BLaER1 treated with 17β-estradiol and CSF1 and Interleukin-3, amounts not matched to agents 10 nM and 100 nM (cell line): Measurements from ENCODE around the gene DNAJB1.

Source experiments
- H3K27ac ChIP-seq, 11 experiments: shearing (Covaris generic); formaldehyde crosslinking; 2 replicates each; pipeline ENCODE4 v1.8.1; 2022
- H3K27me3 ChIP-seq, 11 experiments: shearing (Covaris generic); formaldehyde crosslinking; 2 replicates each; pipeline ENCODE4 v1.8.1; 2022
- H3K36me3 ChIP-seq, 11 experiments: shearing (Covaris generic); formaldehyde crosslinking; 2 replicates each; pipeline ENCODE4 v1.8.1; 2022
- H3K4me1 ChIP-seq, 10 experiments: shearing (Covaris generic); formaldehyde crosslinking; 2 replicates each; pipeline ENCODE4 v1.8.1; 2022
- H3K4me2 ChIP-seq, 11 experiments: shearing (Covaris generic); formaldehyde crosslinking; 2 replicates each; pipeline ENCODE4 v1.8.1; 2022
- H3K4me3 ChIP-seq, 10 experiments: shearing (Covaris generic); formaldehyde crosslinking; 2 replicates each; pipeline ENCODE4 v1.8.1; 2022
- H3K9ac ChIP-seq, 11 experiments: shearing (Covaris generic); formaldehyde crosslinking; 2 replicates each; pipeline ENCODE4 v1.8.1; 2022
- H3K9me3 ChIP-seq, 11 experiments: shearing (Covaris generic); formaldehyde crosslinking; replicated peaks in 1 of 11; 2 replicates each; pipeline ENCODE4 v1.8.1; 2022
- H4K20me1 ChIP-seq, 11 experiments: shearing (Covaris generic); formaldehyde crosslinking; 2 replicates each; pipeline ENCODE4 v1.8.1; 2022
- Cebpa-rat ChIP-seq, 11 experiments: shearing (Covaris generic); IDR thresholded peaks; 2 replicates each; pipeline ENCODE4 v1.8.1; 2022

DNAJB1 gene

DNA sequence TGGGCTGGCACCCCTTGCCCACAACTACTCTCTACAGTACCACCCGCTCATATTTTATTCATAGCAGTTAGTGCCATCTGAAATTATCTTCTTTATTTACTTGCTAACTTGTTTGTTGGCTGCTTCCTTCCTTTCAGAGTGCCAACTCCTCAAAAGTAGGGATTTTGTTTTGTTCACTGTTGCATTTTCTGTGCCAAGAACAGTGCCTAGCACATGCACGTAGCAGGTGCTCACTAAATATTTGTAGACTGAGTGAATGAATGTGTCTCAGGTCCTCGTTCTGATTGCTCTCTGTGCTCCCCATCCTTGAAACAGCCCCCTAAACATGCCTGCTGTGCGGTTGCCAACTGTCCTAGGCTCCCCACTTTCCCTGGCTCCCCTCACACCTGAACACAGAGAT, 23.8 kb downstream of the DNAJB1 start:
- peaks cover 0 to 37% (median 6%) of the 10 kb centered on the region in 11 experiments; a peak in 9 of 22 replicates for H4K20me1 ChIP-seq
- H3K9ac ChIP-seq: peak overlapping the region in 7 of 11 experiments; percentile 31 to 83 (median 44); a peak in 6 of 22 replicates
- peaks cover 8 to 35% (median 25%) of the 10 kb centered on the region in 10 experiments for H3K4me1 ChIP-seq
- H3K27ac ChIP-seq: 0 out of 22 replicates have a peak overlapping the region, but pooled peaks of 1 of the 11 experiments have one; percentile 7
- no peaks in the 10 kb centered on the region for H3K9me3 ChIP-seq
- peak overlapping the region in 6 of 10 experiments; percentile 22 to 81 (median 76); a peak in 8 of 20 replicates for H3K4me3 ChIP-seq
- peaks cover 0 to 32% (median 14%) of the 10 kb centered on the region in 11 experiments; a peak in 13 of 22 replicates for H3K36me3 ChIP-seq
- no peak for TF ChIP-seq Cebpa-rat (IDR thresholded peaks at IDR 0.05)
- H3K4me2 ChIP-seq: peak overlapping the region; percentile 29 to 94 (median 81); a peak in 18 of 22 replicates
- no peaks in the 10 kb centered on the region for H3K27me3 ChIP-seq

DNA sequence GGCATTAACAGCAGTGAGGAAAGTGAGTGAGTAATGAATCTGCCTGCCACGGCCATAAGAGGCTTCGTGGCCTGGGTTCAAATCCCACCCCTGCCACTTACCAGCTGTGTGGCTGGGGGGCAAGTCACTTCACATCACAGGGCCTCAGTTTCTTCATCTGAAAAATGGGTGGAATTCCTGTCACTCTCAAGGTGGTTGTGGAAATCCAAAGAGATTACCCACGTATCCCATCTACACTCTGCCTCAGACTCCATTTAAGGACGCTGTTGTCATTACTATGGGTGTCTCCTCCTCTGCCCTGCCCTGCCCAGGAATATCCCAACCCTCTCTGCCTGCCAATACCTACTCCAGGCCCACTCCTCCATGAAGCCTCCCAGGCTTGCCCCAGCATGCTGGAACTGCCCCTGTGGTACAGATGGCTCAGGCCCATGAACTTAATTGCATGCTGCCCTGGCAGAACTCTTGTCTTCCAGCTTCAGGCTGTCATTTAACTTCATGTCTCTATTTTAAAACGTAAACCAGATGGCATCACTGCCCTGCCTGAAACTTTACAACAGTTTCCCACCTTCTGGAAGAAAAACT, 25.4 kb downstream of the DNAJB1 start:
- no peak overlapping the region for H3K4me2 ChIP-seq
- no peaks in the 10 kb centered on the region for H3K27me3 ChIP-seq
- no peak overlapping the region for H3K4me3 ChIP-seq
- H4K20me1 ChIP-seq: peaks cover 0 to 48% (median 6%) of the 10 kb centered on the region in 11 experiments; a peak in 9 of 22 replicates
- peaks cover 8 to 32% (median 24%) of the 10 kb centered on the region in 10 experiments for H3K4me1 ChIP-seq
- H3K36me3 ChIP-seq: peaks cover 5 to 48% (median 29%) of the 10 kb centered on the region in 11 experiments; a peak in 18 of 22 replicates
- 0 out of 22 replicates have a peak overlapping the region, but pooled peaks of 1 of the 11 experiments have one; percentile 26 for H3K9ac ChIP-seq
- no peak overlapping the region for H3K27ac ChIP-seq
- TF ChIP-seq Cebpa-rat (IDR thresholded peaks at IDR 0.05): no peak
- no peaks in the 10 kb centered on the region for H3K9me3 ChIP-seq

- no peak overlapping the region for H3K4me3 ChIP-seq
- H3K36me3 ChIP-seq: peaks cover 5 to 79% (median 36%) of the 10 kb centered on the region in 11 experiments; a peak in 18 of 22 replicates
- H4K20me1 ChIP-seq: peaks cover 0 to 61% (median 3%) of the 10 kb centered on the region in 11 experiments; a peak in 8 of 22 replicates
- H3K4me1 ChIP-seq: peaks cover 0 to 9% (median 4%) of the 10 kb centered on the region in 10 experiments; a peak in 5 of 20 replicates
- no peaks in the 10 kb centered on the region for H3K9me3 ChIP-seq
- no peak for TF ChIP-seq Cebpa-rat (IDR thresholded peaks at IDR 0.05)
- H3K4me2 ChIP-seq: no peak overlapping the region
- H3K27me3 ChIP-seq: no peaks in the 10 kb centered on the region
- no peak overlapping the region for H3K9ac ChIP-seq
- H3K27ac ChIP-seq: no peak overlapping the region
These were observed 30.6 kb downstream of the DNAJB1 start for GRCh38 chr19:14487370-14488125.

- no peak overlapping the region for H3K4me3 ChIP-seq
- 0 out of 22 replicates have a peak, but pooled peaks of 1 of the 11 experiments have one; percentile 18 for TF ChIP-seq Cebpa-rat (IDR thresholded peaks at IDR 0.05)
- no peaks in the 10 kb centered on the region for H3K9me3 ChIP-seq
- no peak overlapping the region for H3K9ac ChIP-seq
- no peak overlapping the region for H3K4me2 ChIP-seq
- no peak overlapping the region for H3K27ac ChIP-seq
- peaks cover 0 to 76% (median 5%) of the 10 kb centered on the region in 11 experiments; a peak in 9 of 22 replicates for H4K20me1 ChIP-seq
- H3K27me3 ChIP-seq: no peaks in the 10 kb centered on the region
- peaks cover 12 to 77% (median 24%) of the 10 kb centered on the region in 11 experiments; a peak in 20 of 22 replicates for H3K36me3 ChIP-seq
- H3K4me1 ChIP-seq: peaks cover 23 to 38% (median 28%) of the 10 kb centered on the region in 10 experiments
These were observed 35.8 kb downstream of the DNAJB1 start for GRCh38 chr19:14482172-14482941.

GRCh38 chr19:14480700-14481079, 37.5 kb downstream of the DNAJB1 start:
- TF ChIP-seq Cebpa-rat (IDR thresholded peaks at IDR 0.05): no peak
- H3K4me3 ChIP-seq: no peak overlapping the region
- peaks cover 0 to 72% (median 5%) of the 10 kb centered on the region in 11 experiments; a peak in 9 of 22 replicates for H4K20me1 ChIP-seq
- H3K4me1 ChIP-seq: peaks cover 33 to 49% (median 44%) of the 10 kb centered on the region in 10 experiments
- no peaks in the 10 kb centered on the region for H3K27me3 ChIP-seq
- H3K4me2 ChIP-seq: peak overlapping the region; percentile 19 to 74 (median 60); a peak in 20 of 22 replicates
- peaks cover 7 to 69% (median 21%) of the 10 kb centered on the region in 11 experiments; a peak in 19 of 22 replicates for H3K36me3 ChIP-seq
- H3K9me3 ChIP-seq: no peaks in the 10 kb centered on the region
- peak overlapping the region in 4 of 11 experiments; percentile 3 to 47 (median 22); a peak in 3 of 22 replicates for H3K9ac ChIP-seq
- H3K27ac ChIP-seq: no peak overlapping the region

- no peak for TF ChIP-seq Cebpa-rat (IDR thresholded peaks at IDR 0.05)
- Histone ChIP-seq H3K36me3 (peaks cover 7 to 66% (median 21%) of the 10 kb centered on the region in 11 experiments; a peak in 19 of 22 replicates), H4K20me1 (peaks cover 0 to 69% (median 5%) of the 10 kb centered on the region in 11 experiments; a peak in 9 of 22 replicates), H3K27me3 (no peaks in the 10 kb centered on the region), H3K4me2 (peak overlapping the region; percentile 19 to 74 (median 60)), H3K27ac (peak overlapping the region in 5 of 11 experiments; percentile 15 to 37 (median 17); a peak in 3 of 22 replicates), H3K4me1 (peaks cover 38 to 55% (median 49%) of the 10 kb centered on the region in 10 experiments), H3K4me3 (no peak overlapping the region), H3K9me3 (no peaks in the 10 kb centered on the region), H3K9ac (peak overlapping the region in 8 of 11 experiments; percentile 3 to 47 (median 24); a peak in 11 of 22 replicates)
These were observed 38.1 kb downstream of the DNAJB1 start for GRCh38 chr19:14479975-14480699.

- Histone ChIP-seq H3K9ac (peak overlapping the region in 6 of 11 experiments; percentile 3 to 41 (median 25); a peak in 10 of 22 replicates), H3K4me2 (peak overlapping the region; percentile 19 to 74 (median 60); a peak in 20 of 22 replicates), H3K27me3 (peaks cover 0 to 6% (median 3%) of the 10 kb centered on the region in 11 experiments; a peak in 8 of 22 replicates), H3K9me3 (no peaks in the 10 kb centered on the region), H3K4me3 (no peak overlapping the region), H4K20me1 (peaks cover 0 to 63% (median under 1%) of the 10 kb centered on the region in 11 experiments; a peak in 8 of 22 replicates), H3K4me1 (peaks cover 45 to 62% (median 56%) of the 10 kb centered on the region in 10 experiments), H3K36me3 (peaks cover 7 to 59% (median 21%) of the 10 kb centered on the region in 11 experiments; a peak in 19 of 22 replicates), H3K27ac (peak overlapping the region in 5 of 11 experiments; percentile 15 to 37 (median 17); a peak in 3 of 22 replicates)
- no peak for TF ChIP-seq Cebpa-rat (IDR thresholded peaks at IDR 0.05)
These were observed 38.8 kb downstream of the DNAJB1 start for GRCh38 chr19:14479309-14479974.
